ENCODE measurements around the gene WNT11.

GRCh38 chr11:76148231-76148630 lies 58.1 kb downstream of the WNT11 start:
- no peak for TF ChIP-seq TAF1 (IDR thresholded peaks at IDR 0.05; ENCODE audit: low read depth)
- TF ChIP-seq CTCF (IDR thresholded peaks at IDR 0.05; ENCODE audit: poor library complexity, severe bottlenecking): no peak
- no peak for TF ChIP-seq EP300 (conservative IDR thresholded peaks at IDR 0.05; ENCODE audit: poor library complexity, severe bottlenecking)
- no peak for TF ChIP-seq POLR2AphosphoS5 (IDR thresholded peaks at IDR 0.05)
